ENCODE measurements around the gene LLGL2.

The LLGL2 gene

DNA sequence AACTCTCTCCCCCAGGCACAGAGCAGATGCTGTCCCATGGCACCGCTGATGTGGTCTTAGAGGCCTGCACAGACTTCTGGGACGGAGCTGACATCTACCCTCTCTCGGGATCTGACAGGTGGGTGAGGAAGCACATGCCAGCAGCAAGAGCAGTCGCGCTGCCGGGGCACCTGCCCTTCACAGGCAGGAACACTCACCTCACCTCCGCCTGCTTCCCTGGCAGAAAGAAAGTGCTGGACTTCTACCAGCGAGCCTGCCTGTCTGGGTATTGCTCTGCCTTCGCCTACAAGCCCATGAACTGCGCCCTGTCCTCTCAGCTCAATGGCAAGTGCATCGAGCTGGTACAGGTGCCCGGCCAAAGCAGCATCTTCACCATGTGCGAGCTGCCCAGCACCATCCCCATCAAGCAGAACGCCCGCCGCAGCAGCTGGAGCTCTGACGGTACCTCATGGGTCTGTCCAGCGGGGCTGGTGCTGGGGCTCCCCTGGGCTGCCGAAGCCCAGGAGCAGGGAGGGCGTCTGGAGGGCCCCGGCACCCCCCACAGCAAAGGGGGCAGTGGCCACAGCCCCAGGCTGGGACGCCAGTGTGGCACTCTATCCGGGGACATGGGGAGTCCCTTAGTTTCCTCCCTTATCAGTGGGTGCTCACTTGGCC, 31.9 kb upstream of the LLGL2 start:
- no peak for DNase-seq

DNA sequence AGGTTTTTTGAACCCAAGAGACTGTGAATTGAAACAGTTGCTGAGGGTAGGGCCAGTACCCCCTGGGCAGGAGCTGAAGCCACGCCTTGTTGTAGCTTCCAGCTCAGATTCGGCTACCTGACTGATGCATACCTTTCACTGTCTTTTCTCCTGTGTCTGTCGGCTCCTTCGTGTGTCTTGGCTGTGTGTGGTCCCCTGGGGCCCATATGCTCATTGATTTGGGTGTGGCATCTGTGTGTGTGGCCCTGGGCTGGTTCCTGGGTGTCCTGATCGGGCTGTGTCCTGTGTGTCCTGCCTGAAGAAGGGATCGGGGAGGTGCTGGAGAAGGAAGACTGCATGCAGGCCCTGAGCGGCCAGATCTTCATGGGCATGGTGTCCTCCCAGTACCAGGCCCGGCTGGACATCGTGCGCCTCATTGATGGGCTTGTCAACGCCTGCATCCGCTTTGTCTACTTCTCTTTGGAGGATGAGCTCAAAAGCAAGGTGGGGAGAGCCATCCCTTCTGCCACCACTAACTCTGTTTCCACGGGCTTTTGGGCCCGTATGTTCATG, 31.1 kb upstream of the LLGL2 start:
- no peak for DNase-seq

DNA sequence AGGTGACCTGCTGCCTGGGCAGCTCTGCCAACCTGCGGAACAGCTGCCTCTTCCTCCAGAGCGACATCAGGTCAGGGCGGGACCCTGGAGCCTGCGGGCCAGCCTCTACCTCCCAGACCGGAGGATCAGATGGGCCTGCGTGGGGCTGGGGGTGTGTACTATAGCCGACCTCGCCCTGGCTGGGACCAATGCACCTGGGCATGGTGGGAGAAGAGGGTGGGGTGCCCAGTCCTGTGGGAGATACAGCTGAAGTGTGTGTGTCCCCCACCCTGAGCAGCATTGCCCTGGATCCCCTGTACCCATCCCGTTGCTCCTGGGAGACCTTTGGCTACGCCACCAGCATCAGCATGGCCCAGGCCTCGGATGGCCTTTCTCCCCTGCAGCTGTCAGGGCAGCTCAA, 29.5 kb upstream of the LLGL2 start:
- DNase-seq = no peak

DNA sequence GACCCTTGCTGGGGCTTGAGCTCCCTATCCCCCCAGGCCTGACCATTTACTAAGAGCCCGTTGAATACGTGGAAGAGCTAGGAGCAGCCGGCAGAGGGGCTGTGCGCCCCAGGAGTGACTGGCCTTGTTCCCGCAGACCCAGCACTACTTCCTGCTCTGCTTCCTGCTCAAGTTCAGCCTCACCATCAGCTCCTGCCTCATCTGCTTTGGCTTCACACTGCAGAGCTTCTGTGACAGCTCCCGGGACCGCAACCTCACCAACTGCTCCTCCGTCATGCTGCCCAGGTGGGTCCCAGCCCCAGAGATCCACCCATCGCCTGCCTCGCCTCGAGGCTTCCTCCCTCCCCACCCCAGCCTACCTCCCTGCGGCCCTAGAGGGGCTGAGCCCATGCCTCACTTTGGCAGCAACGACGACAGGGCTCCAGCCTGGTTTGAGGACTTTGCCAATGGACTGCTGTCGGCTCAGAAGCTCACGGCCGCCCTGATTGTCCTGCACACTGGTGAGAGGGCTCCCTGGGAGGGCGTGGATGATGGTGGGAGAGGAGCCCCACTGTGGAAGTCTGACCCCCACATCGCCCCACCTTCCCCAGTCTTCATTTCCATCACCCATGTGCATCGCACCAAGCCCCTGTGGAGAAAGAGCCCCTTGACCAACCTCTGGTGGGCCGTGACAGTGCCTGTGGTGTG, 27.3 kb upstream of the LLGL2 start:
- DNase-seq = peak; percentile 14

DNA sequence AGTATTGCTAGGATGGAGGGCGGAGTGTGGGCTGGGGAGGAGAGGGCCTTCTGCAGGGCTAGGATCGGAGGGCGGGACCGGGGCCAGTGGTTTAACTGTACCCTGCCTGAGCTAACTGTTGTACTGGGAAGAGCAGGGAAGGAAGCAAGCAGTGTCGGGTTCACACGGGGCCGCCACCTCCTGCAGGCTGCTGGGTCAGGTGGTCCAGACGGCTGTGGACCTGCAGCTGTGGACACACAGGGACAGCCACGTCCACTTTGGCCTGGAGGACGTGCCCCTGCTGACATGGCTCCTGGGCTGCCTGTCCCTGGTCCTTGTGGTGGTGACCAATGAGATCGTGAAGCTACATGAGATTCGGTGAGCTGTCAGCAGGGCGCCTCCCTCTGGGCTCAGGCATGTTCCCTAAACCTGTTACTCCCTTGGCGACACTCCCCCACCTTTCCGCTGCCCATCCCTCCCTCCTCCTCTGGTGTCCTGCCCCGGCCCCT, 26.7 kb upstream of the LLGL2 start:
- DNase-seq = no peak

DNA sequence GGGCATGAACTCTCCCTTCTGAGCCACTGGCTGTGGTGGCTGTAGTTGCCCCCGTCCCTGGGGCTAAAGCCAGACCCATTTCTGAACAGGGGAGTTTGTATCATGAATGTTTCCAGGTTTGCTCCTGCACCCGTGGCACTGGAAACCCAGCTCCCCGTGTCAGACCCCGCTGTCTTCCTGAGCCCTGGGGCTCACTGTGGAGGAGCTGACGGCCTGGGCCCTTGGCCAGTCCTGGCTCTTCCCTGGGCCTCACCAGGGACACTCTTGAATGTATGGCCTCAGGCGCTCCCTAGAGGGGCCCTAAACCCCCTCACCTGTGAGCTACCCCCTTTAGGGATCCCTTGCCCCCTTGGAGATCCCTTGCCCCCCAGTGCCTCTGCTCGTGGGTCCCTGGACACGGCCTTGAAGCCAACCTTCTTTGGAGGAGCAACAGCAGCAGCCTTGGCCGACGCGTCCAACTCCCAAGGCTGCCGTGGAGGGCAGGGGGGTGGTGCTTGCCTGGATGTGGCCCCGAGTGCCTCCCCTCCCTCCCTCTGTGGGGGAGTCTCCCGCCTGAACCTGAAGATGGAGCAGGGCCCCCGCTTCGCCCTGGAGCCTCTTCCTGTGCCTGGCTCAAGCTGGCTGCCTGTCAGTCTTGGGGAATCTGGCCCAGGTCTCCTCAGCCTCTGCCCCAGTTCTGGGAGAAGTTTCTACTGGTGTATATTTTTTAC, 26.0 kb upstream of the LLGL2 start:
- no peak for DNase-seq

DNA sequence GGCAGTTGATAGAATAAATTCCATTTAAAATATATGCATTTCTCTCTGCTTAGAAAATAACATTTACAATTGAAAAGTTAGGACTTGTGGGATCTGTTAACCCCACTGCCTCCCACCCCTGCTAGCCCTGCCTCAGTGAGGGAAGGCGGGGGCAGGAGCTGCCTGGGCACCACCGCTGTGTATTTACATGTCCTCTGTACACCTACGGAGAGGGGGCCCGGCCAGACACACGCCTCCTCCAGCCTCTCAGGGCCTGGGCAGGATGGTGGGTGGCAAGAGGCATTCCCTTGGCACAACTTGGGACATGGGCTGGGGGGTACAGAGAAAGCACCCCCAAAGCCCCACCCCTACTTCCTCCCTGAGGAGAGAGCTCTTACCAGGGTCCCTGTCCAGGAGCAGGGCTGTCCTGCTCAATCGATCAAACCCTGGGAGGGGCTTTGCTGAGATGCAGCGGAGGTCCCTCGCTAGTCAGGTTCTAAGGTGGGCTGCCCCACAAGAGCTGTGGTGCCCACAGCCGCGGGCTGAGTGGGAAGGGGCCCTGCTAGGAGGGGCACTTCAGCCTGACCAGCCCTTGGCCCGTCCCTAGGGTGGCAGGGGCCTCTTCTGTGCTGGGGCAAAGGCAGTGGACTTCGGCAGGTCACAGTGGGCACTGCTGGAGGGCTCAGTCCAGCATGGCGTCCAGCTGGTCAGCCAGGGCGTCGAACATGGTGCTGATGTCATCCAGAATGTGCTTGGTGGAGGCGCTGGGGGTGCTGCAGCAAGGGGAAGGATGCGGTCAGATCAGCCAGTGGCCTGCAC, 24.9 kb upstream of the LLGL2 start:
- no peak for DNase-seq

DNA sequence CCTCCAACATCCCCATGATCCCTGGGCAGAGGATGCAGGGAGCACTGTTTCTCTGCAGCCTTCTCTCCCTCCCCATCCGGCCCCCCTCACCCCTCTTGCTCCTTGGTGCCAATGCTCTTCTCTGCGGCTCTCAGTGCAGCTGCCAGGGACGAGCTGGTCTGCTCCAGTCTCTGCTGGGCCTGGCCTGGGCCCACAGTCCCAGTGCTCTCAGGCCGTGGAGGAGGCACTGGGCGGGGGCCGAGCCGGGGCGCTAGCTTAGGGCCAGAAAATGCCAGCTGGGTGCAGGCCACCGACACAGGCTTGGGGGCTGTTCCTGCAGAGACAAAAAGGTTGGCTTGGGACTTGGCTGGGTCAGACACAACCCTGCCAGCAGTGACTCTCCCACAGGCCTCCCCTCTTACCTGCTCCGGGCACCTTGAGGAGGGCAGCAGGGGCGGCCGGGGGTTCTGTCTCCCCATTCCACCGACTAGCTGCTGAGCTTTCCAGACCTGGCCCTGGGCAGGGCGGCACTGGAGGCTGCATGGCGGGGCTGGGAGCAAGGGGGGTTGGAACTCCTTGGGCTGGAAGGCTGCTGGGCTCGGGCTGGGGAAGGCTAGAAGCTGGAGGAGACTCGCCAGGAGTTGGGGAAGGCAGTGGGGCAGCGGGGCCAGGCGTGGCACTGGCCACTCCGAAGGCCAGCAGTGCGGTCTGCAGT, 24.0 kb upstream of the LLGL2 start:
- no peak for DNase-seq

DNA sequence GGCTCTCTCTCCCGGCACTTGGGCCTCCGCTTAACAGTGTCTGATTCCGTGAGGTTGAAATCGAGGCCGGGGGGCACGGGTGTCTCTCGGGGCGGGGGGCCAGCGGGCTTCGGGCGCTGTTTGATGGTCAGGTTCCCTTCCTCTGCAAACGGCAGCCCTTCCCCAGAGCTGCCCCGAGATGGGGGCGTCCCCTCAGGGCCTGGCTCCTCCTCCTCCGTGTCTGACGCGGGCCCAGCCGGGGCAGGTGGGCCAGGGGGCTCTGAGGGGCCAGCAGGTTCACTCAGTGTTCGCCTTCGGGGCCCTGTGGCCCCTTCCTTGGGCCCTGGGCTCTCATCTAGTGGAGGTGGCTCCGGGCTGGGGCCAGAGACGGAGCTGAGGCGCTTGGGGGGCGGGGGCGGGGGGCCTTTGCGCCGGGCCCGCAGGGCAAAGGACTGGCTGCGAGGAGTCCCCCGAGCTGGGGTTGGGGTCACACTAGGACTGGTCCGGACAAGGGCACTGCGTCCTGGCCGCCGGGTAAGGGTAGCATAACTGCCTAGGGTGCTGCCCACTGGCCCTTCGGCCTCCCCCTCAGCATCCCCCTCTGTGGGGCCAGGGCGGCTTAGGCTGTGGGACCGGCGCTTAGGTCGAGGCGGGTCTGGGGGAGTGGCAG, 23.3 kb upstream of the LLGL2 start:
- DNase-seq = no peak

DNA sequence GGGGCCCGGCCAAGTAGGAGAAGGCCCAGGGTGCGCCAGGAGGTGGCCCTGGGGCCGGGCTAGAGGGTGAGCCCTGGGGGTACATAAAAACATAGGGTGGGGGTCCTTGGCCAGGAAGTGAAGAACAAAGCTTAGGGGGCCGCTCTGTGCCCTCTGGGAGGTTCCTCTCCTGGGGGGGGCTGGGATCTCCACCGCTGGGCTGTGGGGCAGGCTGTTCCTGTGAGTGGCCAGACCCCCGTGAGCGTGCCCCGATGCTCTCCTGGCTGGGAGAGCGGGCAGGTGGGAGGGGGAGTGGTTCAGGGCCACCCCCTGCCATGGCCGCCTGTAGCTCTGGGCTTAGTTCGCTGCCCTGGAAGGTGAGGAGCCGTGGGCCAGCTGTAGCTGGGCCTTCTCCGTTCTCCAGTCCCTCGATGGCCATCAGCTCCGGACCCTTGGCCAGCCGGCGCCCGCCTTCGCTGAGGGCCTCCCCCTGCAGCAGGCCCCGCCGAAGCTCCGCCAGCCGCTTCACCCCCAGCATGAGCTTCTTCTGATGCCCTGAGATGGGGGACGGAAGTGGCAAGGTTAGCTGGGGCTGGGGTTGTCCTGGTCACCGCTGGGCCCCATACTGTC, 22.7 kb upstream of the LLGL2 start:
- DNase-seq = no peak

DNA sequence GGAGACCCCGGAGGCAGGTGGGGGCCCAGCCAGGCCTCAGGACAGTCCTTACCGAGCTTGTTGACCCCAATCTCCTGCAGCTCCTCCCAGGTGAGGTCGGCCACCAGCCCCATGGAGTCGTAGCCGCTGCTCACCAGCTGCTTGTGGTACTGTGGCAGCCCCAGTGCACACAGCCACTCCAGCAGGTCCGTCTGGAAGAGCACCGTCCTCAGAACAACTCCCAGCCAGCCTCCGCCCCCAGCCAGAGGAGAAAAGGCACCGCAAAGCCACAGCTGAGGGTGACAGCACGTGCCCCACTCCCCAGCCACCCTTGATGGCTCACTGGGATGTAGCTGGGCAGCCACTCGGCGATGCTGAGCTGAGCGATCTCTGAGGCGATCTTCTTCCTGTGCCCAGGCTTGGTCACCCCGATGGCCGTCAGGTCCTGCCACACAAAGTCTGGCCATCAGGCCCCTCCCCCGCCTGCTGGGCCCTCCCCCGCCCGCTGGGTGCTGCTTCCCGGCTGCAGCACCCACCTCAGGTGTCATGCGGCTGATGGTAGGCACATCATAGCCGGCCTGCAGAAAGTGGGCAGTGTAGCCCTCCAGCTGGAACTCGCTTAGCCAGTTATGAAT, 22.1 kb upstream of the LLGL2 start:
- DNase-seq = no peak

DNA sequence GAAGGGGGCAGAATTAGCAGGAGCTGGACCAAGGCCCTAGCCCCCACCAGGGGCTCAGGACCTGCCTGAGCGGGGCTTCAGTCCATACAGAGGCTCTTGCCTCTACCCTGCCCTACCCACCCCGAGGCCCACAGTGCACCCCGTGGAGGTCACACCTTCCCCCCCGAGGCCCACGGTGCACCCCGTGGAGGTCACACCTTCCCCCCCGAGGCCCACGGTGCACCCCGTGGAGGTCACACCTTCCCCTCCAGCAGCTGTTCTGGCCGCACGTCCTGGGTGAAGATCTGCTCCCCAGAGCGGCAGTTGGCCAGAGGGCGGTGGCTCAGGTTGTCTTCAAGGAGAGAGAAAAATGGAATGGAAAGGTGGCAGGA, 21.5 kb upstream of the LLGL2 start:
- DNase-seq = no peak

DNA sequence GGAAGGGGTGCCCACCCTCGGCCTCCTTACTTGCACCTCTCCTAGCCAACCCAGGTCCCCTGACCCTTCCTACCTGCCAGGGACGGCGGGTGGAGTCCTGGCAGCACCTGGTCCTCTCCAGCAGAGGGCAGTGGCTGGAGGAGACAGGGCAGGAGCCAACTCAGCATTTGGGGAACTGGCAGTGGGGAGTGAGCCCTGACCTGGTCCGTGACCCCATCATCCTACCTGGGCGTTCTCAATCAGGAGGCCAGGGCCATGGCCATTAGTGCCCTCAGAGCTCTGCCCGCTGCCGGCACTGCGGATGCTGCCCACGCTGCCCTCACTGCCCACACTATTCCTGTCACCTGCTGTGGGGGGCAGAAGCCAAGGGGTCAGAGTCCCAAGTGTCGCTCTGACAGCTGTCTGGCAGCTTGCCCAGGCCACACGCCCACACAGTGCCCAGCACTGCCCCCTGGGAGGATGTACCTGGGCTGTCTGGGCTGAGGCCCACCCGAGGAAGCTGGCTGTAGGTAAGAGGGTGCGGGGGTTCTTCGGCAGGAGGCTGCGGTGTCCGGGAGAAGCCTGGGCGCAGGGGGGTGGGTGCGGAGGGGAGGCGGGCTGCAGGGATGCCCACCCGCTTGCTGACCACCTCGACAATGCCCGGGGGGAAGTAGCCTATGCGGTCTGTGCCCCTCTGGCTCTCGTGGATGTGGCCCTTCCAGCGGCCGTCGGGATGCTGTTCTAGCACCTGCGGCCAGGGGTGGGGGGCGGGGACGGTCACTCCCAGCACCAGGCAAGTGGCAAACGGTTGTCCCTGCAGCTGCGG, 20.9 kb upstream of the LLGL2 start:
- DNase-seq = peak; percentile 58

DNA sequence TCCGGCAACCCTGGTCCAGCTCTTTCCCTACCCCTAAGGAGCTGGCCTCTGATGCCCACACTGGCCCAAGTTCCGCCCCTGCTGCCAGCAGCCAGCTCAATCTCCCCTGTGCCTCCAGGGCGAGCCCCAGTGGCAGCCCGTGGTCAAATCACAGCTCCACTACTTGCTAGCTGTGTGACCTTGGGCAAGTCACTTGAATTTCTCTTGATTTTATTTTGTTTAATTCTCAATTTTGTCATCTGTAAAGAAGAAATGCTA, 20.4 kb upstream of the LLGL2 start:
- no peak for DNase-seq

DNA sequence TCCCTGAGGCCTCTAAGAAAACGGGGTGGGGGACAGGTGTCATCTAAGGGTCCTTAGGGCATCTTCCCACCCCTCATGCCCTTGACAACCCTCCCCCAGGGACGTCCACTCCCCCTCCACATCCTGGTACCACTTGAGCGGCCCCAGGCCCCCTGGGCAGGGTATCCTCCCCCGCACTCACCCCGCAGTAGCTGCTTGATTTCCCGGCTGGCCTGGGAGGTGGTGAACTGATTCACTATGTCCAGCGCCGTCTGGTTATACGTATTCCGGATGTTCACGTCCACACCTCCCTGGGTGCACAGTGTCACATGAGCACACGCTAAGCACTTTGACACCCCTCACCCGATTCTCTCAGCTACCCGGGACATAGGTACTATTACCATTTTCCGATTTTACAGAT, 19.9 kb upstream of the LLGL2 start:
- DNase-seq = no peak

DNA sequence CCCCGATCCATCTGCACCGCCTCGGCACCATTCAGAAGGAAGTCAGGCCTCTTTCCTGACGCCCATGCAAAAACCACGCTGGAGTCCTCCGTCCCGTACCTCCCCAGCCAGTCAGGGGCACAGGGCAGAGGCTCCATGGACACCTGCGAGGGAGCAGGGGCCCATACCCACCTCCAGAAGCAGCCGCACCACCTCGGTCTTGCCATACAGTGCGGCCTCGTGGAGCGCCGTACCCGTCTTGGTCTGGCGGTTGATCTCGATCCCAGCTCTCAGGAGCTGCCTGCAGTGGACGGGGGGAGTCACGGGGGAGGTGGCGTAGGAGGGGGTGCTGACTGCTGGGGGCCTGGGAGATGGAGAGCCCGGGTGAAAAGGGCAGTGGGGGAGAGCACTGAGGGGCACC, 19.4 kb upstream of the LLGL2 start:
- no peak for DNase-seq

DNA sequence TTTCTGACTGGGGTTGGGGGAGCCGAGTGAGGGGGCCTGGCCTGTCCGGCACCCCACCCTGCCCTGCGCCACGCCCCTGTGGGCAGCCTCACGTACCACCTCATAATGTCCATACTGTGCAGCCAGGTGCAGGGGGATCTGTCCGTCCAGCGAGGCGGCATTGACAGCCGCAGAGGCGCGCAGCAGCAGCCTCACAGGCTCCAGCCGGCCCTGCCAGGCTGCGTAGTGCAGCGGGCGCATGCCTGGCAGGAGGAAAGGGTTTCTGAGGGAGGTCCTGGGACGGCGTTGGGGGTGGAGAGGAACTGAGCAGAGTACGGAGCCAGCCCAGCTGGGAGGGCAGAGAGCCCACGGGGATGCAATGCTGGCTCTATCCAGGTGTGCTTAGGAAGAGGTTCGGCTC, 18.6 kb upstream of the LLGL2 start:
- no peak for DNase-seq

DNA sequence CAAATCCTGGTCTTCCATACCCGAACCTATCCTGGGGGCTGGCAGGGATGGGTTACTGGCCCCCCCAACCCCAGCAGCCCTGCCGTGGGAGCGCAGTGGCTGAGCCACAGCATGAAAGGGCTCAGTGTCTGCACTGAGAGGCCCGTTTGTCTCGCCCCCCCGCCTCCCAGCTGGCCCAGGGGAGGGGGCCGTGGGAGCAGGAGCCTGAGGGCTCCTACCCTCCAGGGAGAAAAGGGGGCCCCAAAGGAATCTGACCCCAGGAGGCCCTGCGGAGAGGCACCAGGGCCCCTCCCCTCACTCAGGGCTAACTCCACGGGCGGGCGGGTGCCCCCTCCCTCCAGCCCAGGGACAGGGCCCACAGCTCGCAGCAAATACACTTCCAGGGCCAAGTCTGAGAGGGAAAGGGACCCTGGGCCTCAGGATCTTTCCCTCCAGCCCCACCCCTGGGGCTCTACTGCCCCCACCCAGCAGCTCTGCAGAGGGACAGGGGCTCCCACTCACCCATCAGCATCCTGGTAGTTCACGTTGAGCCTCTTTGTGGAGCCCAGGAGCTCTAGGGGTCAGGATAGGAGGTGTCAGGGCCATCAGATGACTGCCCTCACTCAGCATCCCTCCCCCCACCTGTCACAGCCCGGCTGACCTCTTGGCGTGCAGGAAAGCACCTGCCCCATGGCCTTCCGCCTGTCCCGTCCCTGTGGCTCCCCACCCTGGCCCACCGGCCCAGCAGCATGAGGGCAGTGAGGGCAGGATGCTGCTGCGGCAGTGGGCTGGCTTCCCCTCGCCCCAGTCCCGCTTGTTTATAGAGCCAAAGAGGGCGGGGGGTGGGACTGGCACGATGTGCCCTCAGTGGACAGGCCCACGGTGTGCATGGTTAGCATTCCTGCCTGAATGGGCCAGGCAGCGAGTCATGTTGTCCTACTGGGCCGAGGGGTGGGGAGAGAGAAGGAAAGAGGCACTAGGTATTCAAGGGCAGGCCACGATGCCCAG, 17.5 kb upstream of the LLGL2 start:
- DNase-seq = no peak

DNA sequence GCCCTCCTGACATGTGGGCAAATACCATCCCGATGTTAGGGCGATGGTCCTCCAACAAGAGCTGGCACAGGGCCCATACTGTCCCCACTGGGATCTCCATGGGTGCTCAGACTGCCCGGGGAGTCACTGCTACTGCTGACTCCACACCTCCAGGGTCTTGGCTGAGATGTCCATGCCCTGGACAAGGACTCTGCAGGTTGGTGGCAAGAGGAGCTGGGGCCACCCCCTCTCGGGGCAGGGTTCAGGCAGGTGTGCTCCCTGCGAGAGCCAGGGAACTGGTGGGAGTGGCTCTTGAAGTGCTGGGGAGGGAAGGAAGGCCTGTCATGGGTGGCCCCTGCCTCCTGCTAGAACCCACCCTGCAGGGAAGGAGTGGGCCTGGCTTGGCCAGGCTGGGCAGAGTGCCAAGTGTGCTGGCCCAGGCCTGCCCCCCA, 16.6 kb upstream of the LLGL2 start:
- DNase-seq = no peak

Data from CD4-positive, alpha-beta T cell treated with Interleukin-17A for 4 hours (primary cell).